Keratinocyte (primary cell): ENCODE measurements around the gene PFDN2. TPM values are rescaled to one million over a fixed set of nuclear protein-coding genes. Genes with fewer than 3 reads are reported as not detected.

ENCODE experiments used
- DNase-seq: peaks from one replicate; pipeline ENCODE4 v3.0.0-alpha.2; 2011; ENCODE audit warnings: low read depth, missing footprints, low spot score
- FAIRE-seq: peaks from 2 replicates; lab custom pipeline; 2011; peaks lifted over from hg19 to GRCh38; lab: Jason Lieb, UNC
- H2AFZ ChIP-seq: 2 replicates; pipeline ENCODE4 v1.6.0; 2012; ENCODE audit warnings: low read length, control low read depth, inconsistent platforms; ENCODE audit not compliant: control insufficient read depth
- H3K27ac ChIP-seq: 2 replicates; pipeline ENCODE4 v1.5.1; 2011; ENCODE audit warnings: low read length; ENCODE audit not compliant: control insufficient read depth, insufficient read depth
- H3K27me3 ChIP-seq: 3 replicates; pipeline ENCODE4 v1.6.0; 2011; ENCODE audit warnings: low read length; ENCODE audit not compliant: control insufficient read depth, insufficient read depth; ENCODE audit errors: extremely low read depth
- H3K36me3 ChIP-seq, 2 experiments: 2 replicates in 1 of 2; 3 replicates in 1 of 2; pipeline ENCODE4 v1.5.1; 2011; ENCODE audit warnings: low read length in 2 of 2, mild to moderate bottlenecking in 1 of 2; ENCODE audit not compliant: control insufficient read depth in 2 of 2, insufficient read depth in 2 of 2; ENCODE audit errors: extremely low read depth in 1 of 2
- H3K4me1 ChIP-seq: 3 replicates; pipeline ENCODE4 v1.5.1; 2011; ENCODE audit warnings: low read length; ENCODE audit not compliant: control insufficient read depth, insufficient read depth; ENCODE audit errors: extremely low read depth
- H3K4me2 ChIP-seq: 3 replicates; pipeline ENCODE4 v1.6.0; 2011; ENCODE audit warnings: low read depth, low read length; ENCODE audit not compliant: control insufficient read depth, insufficient read depth; ENCODE audit errors: extremely low read depth
- H3K4me3 ChIP-seq, 3 experiments: fragments of 200-600 bp in 1 of 3; sonication (generic) in 1 of 3; 2 replicates in 2 of 3; 3 replicates in 1 of 3; pipeline ENCODE4 v1.5.1; 2011 to 2016; ENCODE audit warnings: low read length in 3 of 3, mild to moderate bottlenecking in 3 of 3, control low read depth in 2 of 3, inconsistent platforms in 1 of 3, low read depth in 1 of 3, mixed read lengths in 1 of 3, mixed run types in 1 of 3, moderate library complexity in 1 of 3; ENCODE audit not compliant: control insufficient read depth in 2 of 3, insufficient read depth in 2 of 3; ENCODE audit errors: extremely low read depth in 1 of 3
- H3K79me2 ChIP-seq: 2 replicates; pipeline ENCODE4 v1.6.0; 2012; ENCODE audit warnings: low read length; ENCODE audit not compliant: control insufficient read depth, insufficient read depth
- H3K9ac ChIP-seq: 3 replicates; pipeline ENCODE4 v1.6.0; 2011; ENCODE audit warnings: low read length; ENCODE audit not compliant: control insufficient read depth, insufficient read depth; ENCODE audit errors: extremely low read depth
- H3K9me1 ChIP-seq: 3 replicates; pipeline ENCODE4 v1.6.0; 2011; ENCODE audit warnings: low read length; ENCODE audit not compliant: control insufficient read depth, insufficient read depth; ENCODE audit errors: extremely low read depth
- H3K9me3 ChIP-seq: 2 replicates; pipeline ENCODE4 v1.5.1; 2012; ENCODE audit warnings: low read depth, low read length; ENCODE audit not compliant: control insufficient read depth
- H4K20me1 ChIP-seq: 3 replicates; pipeline ENCODE4 v1.6.0; 2011; ENCODE audit warnings: low read length; ENCODE audit not compliant: control insufficient read depth, insufficient read depth; ENCODE audit errors: extremely low read depth
- CTCF ChIP-seq, 3 experiments: IDR thresholded peaks in 1 of 3; conservative IDR thresholded peaks in 1 of 3; optimal IDR thresholded peaks in 1 of 3; 2 replicates in 2 of 3; 3 replicates in 1 of 3; pipeline versions ENCODE3 to v1.5.1; 2011; ENCODE audit warnings: low read length in 3 of 3, mild to moderate bottlenecking in 3 of 3, moderate library complexity in 2 of 3, control low read depth in 1 of 3, inconsistent platforms in 1 of 3; ENCODE audit not compliant: insufficient read depth in 2 of 3; ENCODE audit errors: extremely low read depth in 1 of 3
- EZH2 ChIP-seq: IDR thresholded peaks from one replicate; pipeline ENCODE4 v1.6.1; 2012; ENCODE audit warnings: inconsistent platforms, mild to moderate bottlenecking, low read length, moderate library complexity
- dilution Hi-C: fragments of 300-500 bp; cut with MboI; formaldehyde crosslinking; loops from one replicate; pipeline ENCODE4 v1.7.0; 2020; ENCODE audit warnings: low sequenced_read_pairs; ENCODE audit not compliant: extremely low pct_ligation_motif_present
- polyA plus RNA-seq, 5 experiments: library from polyadenylated mRNA; depleted of rRNA in 3 of 5; stranded (reverse) in 3 of 5; stranded (forward) in 1 of 5; unstranded in 1 of 5; fragments of >200 nt; gene quantifications; 1 replicate in 1 of 5; 2 replicates in 3 of 5; 3 replicates in 1 of 5; pipeline versions ENCODE4 v1.2.1 to v1.2.3, GENCODE V29; 2011 to 2012; ENCODE audit warnings: missing spikeins in 2 of 5, low read depth in 1 of 5, low replicate concordance in 1 of 5

The PFDN2 gene
- polyA plus RNA-seq, 1 donor (not counting 4 experiments of a cell fraction or from before 2014, with no cell fraction given), result 184 TPM

DNA sequence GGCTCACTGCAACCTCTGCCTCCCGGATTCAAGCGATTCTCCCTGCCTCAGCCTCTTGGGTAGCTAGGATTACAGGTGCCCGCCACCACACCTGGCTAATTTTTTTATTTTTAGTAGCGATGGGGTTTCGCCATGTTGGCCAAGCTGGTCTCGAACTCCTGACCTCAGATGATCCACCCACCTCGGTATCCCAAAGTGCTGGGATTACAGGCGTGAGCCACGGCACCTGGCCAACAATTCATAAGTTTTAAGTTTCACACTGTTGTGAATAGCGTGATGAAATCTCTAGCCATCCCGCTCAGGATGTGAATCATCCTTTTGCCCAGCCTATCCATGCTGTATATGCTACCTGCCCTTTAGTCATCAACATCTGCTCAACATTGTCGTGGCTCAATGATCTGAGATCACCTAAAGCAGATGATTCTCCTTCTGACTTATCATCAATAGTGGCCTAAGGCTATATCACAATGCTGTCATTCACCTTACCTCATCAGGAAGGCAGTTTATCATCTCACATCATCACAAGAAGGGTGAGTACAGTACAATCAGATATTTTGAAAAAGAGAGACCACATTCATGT, 2.6 kb downstream of the PFDN2 start:
- H3K4me3 ChIP-seq, result peak overlapping the region in 1 of 3 experiments; percentile 36
- peak overlapping the region; percentile 97 for H3K27ac ChIP-seq
- peak; percentile 95 for FAIRE-seq

GRCh38 chr1:161114556-161114955, 3.3 kb downstream of the PFDN2 start:
- peak overlapping the region; percentile 62 for H3K4me2 ChIP-seq
- no peaks in the 10 kb centered on the region for H4K20me1 ChIP-seq
- DNase-seq, result no peak
- dilution Hi-C loops, result no loop called here
- H3K79me2 ChIP-seq, result peaks cover 79% of the 10 kb centered on the region
- H3K36me3 ChIP-seq, result peaks cover 2 to 19% of the 10 kb centered on the region in 2 experiments
- H3K27me3 ChIP-seq, result no peaks in the 10 kb centered on the region
- no peaks in the 10 kb centered on the region for H3K9me3 ChIP-seq
- no peak for FAIRE-seq
- peaks cover 33% of the 10 kb centered on the region for H3K4me1 ChIP-seq
- H3K27ac ChIP-seq, result peak overlapping the region; percentile 97
- H3K4me3 ChIP-seq, result peak overlapping the region in 2 of 3 experiments; percentile 33 to 36
- H3K9ac ChIP-seq, result peak overlapping the region; percentile 35
- no peak overlapping the region for H2AFZ ChIP-seq
- no peaks in the 10 kb centered on the region for H3K9me1 ChIP-seq
- TF ChIP-seq CTCF (optimal IDR thresholded peaks at IDR 0.05 in 1 of 3, IDR thresholded peaks at IDR 0.05 in 1 of 3, conservative IDR thresholded peaks at IDR 0.05 in 1 of 3; ENCODE audit: extremely low read depth in 1 of 3, insufficient read depth in 2 of 3, low read length in 3 of 3) (no peak), EZH2 (no peak)

More for the DNA sequence above, 2.6 kb downstream of the PFDN2 start:
- no peak for TF ChIP-seq CTCF (optimal IDR thresholded peaks at IDR 0.05 in 1 of 3, IDR thresholded peaks at IDR 0.05 in 1 of 3, conservative IDR thresholded peaks at IDR 0.05 in 1 of 3; ENCODE audit: extremely low read depth in 1 of 3, insufficient read depth in 2 of 3, low read length in 3 of 3)
- TF ChIP-seq EZH2, result no peak
- Histone ChIP-seq H3K4me2 (peak overlapping the region; percentile 62), H3K27me3 (no peaks in the 10 kb centered on the region), H3K9ac (peak overlapping the region; percentile 35), H3K9me1 (no peaks in the 10 kb centered on the region), H4K20me1 (no peaks in the 10 kb centered on the region), H3K9me3 (no peaks in the 10 kb centered on the region), H3K79me2 (peaks cover 72% of the 10 kb centered on the region), H2AFZ (no peak overlapping the region), H3K4me1 (peaks cover 39% of the 10 kb centered on the region), H3K36me3 (peaks cover 2 to 19% of the 10 kb centered on the region in 2 experiments)
- DNase-seq, result peak; percentile 100
- dilution Hi-C loops, result no loop called here
